Loucy (cell line): Measurements from ENCODE around the gene MLIP.

Experiments used
- H2AFZ ChIP-seq: fragments of 200-600 bp; sonication (generic); 2 replicates; pipeline ENCODE4 v1.6.0; 2016; ENCODE audit warnings: antibody characterized with exemption, mild to moderate bottlenecking, low read length, moderate library complexity
- H3F3A ChIP-seq: fragments of 200-600 bp; 2 replicates; pipeline ENCODE4 v1.6.0; 2016; ENCODE audit warnings: antibody characterized with exemption, low read depth, mild to moderate bottlenecking
- H3K27me3 ChIP-seq: fragments of 200-600 bp; sonication (generic); 2 replicates; pipeline ENCODE4 v1.6.1; 2014; ENCODE audit warnings: low read length, mild to moderate bottlenecking; ENCODE audit not compliant: insufficient read depth, poor library complexity, severe bottlenecking
- H3K36me3 ChIP-seq: fragments of 200-600 bp; sonication (generic); 2 replicates; pipeline ENCODE4 v1.6.1; 2016; ENCODE audit warnings: low read length; ENCODE audit not compliant: insufficient read depth
- H3K4me1 ChIP-seq: fragments of 200-600 bp; sonication (generic); 2 replicates; pipeline ENCODE4 v1.5.1; 2014; ENCODE audit warnings: low read length, mild to moderate bottlenecking; ENCODE audit not compliant: insufficient read depth, poor library complexity, severe bottlenecking
- H3K4me2 ChIP-seq: fragments of 200-600 bp; sonication (generic); 2 replicates; pipeline ENCODE4 v1.6.0; 2014; ENCODE audit warnings: antibody characterized with exemption, low read length, low read depth, mild to moderate bottlenecking; ENCODE audit not compliant: poor library complexity, severe bottlenecking
- H3K4me3 ChIP-seq: fragments of 200-600 bp; sonication (generic); 2 replicates; pipeline ENCODE4 v1.5.1; 2014; ENCODE audit warnings: low read length, mild to moderate bottlenecking, mixed read lengths; ENCODE audit not compliant: poor library complexity, severe bottlenecking
- H3K79me2 ChIP-seq: fragments of 200-600 bp; sonication (generic); 2 replicates; pipeline ENCODE4 v1.6.1; 2014; ENCODE audit warnings: low read length; ENCODE audit not compliant: insufficient read depth
- H3K9ac ChIP-seq: fragments of 200-600 bp; sonication (generic); 2 replicates; pipeline ENCODE4 v1.6.0; 2014; ENCODE audit warnings: mild to moderate bottlenecking, low read depth, low read length, moderate library complexity; ENCODE audit not compliant: poor library complexity, severe bottlenecking
- H3K9me2 ChIP-seq: fragments of 200-600 bp; sonication (generic); replicated peaks from 2 replicates; pipeline ENCODE4 v1.6.1; 2016; ENCODE audit warnings: low read depth, low read length, mixed read lengths
- H3K9me3 ChIP-seq: fragments of 200-600 bp; sonication (generic); 2 replicates; pipeline ENCODE4 v1.6.1; 2014; ENCODE audit warnings: mild to moderate bottlenecking, antibody characterized with exemption, low read length, low read depth; ENCODE audit not compliant: insufficient read depth
- H4K20me1 ChIP-seq: fragments of 200-600 bp; sonication (generic); 2 replicates; pipeline ENCODE4 v1.6.0; 2014; ENCODE audit warnings: antibody characterized with exemption, low read length, mild to moderate bottlenecking; ENCODE audit not compliant: insufficient read depth, poor library complexity, severe bottlenecking
- EZH2phosphoT487 ChIP-seq: fragments of 200-600 bp; IDR thresholded peaks from 2 replicates; pipeline ENCODE4 v1.6.1; 2018; ENCODE audit warnings: antibody characterized with exemption, mild to moderate bottlenecking, moderate library complexity, borderline replicate concordance
- TF ChIP-seq, protein P1 (sequence below): fragments of 200-600 bp; sonication (generic); conservative IDR thresholded peaks from 2 replicates; pipeline ENCODE4 v1.5.1; 2014; ENCODE audit warnings: mild to moderate bottlenecking, antibody characterized with exemption, low read length

MLIP gene

DNA sequence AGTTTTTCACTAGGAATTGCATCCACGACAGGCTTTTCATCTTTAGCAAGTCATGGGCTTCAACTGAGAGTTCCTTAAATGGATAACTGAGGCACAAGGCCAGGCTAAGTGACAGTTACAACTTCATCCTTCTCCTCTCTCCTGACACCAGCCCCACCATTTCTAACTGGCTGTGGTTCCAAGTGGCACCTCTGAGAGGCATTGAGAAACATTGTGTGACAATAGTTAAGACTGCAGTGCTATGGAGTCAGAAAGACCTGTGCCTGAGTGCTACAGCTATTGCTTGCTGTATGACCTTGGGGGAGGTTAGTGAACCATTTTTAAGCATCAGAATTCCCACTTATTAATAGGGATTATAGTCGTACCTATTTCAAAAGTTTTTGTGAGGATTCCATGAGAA is 26.2 kb upstream of the MLIP start:
- no peak overlapping the region for H3K4me2 ChIP-seq
- no peak overlapping the region for H2AFZ ChIP-seq
- no peaks in the 10 kb centered on the region for H3K27me3 ChIP-seq
- TF ChIP-seq, protein P1, sequence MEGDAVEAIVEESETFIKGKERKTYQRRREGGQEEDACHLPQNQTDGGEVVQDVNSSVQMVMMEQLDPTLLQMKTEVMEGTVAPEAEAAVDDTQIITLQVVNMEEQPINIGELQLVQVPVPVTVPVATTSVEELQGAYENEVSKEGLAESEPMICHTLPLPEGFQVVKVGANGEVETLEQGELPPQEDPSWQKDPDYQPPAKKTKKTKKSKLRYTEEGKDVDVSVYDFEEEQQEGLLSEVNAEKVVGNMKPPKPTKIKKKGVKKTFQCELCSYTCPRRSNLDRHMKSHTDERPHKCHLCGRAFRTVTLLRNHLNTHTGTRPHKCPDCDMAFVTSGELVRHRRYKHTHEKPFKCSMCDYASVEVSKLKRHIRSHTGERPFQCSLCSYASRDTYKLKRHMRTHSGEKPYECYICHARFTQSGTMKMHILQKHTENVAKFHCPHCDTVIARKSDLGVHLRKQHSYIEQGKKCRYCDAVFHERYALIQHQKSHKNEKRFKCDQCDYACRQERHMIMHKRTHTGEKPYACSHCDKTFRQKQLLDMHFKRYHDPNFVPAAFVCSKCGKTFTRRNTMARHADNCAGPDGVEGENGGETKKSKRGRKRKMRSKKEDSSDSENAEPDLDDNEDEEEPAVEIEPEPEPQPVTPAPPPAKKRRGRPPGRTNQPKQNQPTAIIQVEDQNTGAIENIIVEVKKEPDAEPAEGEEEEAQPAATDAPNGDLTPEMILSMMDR = no peak
- TF ChIP-seq EZH2phosphoT487 = no peak
- H3K9ac ChIP-seq = no peak overlapping the region
- H3K36me3 ChIP-seq = no peaks in the 10 kb centered on the region
- no peaks in the 10 kb centered on the region for H3K9me2 ChIP-seq
- H3K79me2 ChIP-seq = no peaks in the 10 kb centered on the region
- no peaks in the 10 kb centered on the region for H3F3A ChIP-seq
- no peaks in the 10 kb centered on the region for H4K20me1 ChIP-seq
- no peaks in the 10 kb centered on the region for H3K4me1 ChIP-seq
- no peaks in the 10 kb centered on the region for H3K9me3 ChIP-seq
- H3K4me3 ChIP-seq = no peak overlapping the region

DNA sequence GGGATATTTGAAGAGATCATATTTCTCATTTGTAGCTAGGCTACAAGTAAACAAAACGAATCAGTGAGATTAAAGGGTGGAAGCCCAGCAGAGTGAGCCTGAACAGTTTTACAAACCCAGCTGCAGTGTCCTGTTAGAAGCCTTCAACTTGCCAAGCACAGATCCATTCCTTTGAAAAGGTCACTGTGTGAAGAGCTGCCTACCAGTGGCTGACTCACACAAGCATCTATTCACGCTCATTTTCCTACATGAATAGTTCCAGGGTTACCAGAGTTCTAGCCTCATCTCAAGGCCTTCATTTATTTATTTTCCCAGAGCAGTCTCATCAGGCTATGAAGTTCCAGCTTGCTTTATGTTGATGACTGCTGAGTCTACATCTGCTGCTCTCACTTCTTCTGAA is 25.7 kb upstream of the MLIP start:
- H3K9me3 ChIP-seq = no peaks in the 10 kb centered on the region
- H4K20me1 ChIP-seq = no peaks in the 10 kb centered on the region
- H3K79me2 ChIP-seq = no peaks in the 10 kb centered on the region
- no peak overlapping the region for H2AFZ ChIP-seq
- H3K4me1 ChIP-seq = no peaks in the 10 kb centered on the region
- no peaks in the 10 kb centered on the region for H3F3A ChIP-seq
- no peaks in the 10 kb centered on the region for H3K36me3 ChIP-seq
- H3K9ac ChIP-seq = no peak overlapping the region
- no peaks in the 10 kb centered on the region for H3K27me3 ChIP-seq
- H3K4me2 ChIP-seq = no peak overlapping the region
- no peak for TF ChIP-seq EZH2phosphoT487
- TF ChIP-seq, protein P1 = no peak
- no peaks in the 10 kb centered on the region for H3K9me2 ChIP-seq
- no peak overlapping the region for H3K4me3 ChIP-seq

DNA sequence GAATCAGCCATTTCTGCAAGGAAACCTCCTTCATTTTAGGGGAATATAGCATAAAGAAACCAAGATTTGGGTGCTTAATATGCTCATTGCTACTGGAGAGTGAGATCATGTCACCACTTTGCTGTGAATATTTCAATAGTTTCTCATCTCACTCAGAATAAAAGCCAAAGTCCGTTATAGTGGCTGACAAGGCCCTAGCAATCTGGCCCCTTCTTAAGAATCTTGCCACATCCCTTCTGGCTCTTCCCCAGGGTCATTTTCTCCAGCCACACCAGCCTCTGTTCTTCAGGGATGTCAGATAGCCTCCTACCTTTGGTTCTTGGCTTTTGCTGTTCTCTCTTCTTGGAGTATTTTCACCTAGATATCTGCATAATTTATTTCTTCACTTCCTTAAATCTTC is 24.8 kb upstream of the MLIP start:
- TF ChIP-seq, protein P1 = no peak
- TF ChIP-seq EZH2phosphoT487 = no peak
- H3K9me2 ChIP-seq = no peaks in the 10 kb centered on the region
- no peaks in the 10 kb centered on the region for H3K9me3 ChIP-seq
- H3K36me3 ChIP-seq = no peaks in the 10 kb centered on the region
- no peak overlapping the region for H3K4me3 ChIP-seq
- no peaks in the 10 kb centered on the region for H4K20me1 ChIP-seq
- H3K27me3 ChIP-seq = no peaks in the 10 kb centered on the region
- no peaks in the 10 kb centered on the region for H3K4me1 ChIP-seq
- no peaks in the 10 kb centered on the region for H3K79me2 ChIP-seq
- H3K4me2 ChIP-seq = no peak overlapping the region
- H2AFZ ChIP-seq = no peak overlapping the region
- no peak overlapping the region for H3K9ac ChIP-seq
- no peaks in the 10 kb centered on the region for H3F3A ChIP-seq
